ENCODE results near the gene KRT81. TPM values are rescaled to one million over a fixed set of nuclear protein-coding genes. Genes with fewer than 3 reads are reported as not detected.
"Not testable (repeated sequence)": the region's sequence is repeated elsewhere in the genome, so short reads cannot be mapped to it uniquely, and the experiment has no call there.

The KRT81 gene
- polyA plus RNA-seq, 3 donors, result not detected

DNA sequence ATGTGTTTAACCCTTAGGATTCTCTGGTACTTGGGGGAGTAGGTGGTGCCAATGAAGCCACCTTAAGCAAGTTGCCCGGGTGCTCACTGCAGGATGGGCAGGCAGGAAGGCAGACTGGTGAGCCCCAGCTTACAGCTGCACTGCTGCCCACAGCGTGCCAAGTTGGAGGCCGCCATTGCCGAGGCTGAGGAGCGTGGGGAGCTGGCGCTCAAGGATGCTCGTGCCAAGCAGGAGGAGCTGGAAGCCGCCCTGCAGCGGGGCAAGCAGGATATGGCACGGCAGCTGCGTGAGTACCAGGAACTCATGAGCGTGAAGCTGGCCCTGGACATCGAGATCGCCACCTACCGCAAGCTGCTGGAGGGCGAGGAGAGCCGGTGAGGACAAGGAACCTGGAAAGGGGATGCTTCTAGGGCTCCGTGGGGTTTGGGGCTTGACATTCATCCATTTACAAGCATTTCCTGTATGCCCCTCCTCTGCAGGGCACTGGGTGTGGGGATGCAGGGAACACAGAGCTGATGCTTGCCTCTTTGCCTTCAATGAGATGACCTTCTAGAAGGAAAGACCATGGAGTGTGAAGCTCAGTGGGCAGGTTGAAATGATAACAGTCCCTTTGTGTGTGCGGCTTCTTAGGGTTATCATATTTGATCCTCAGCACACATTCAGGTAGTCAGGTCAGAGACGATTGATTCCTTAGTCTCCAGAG lies 45.9 kb downstream of the KRT81 start:
- no peak for DNase-seq (ENCODE audit: low read depth in 3 of 3, low spot score in 2 of 3)

DNA sequence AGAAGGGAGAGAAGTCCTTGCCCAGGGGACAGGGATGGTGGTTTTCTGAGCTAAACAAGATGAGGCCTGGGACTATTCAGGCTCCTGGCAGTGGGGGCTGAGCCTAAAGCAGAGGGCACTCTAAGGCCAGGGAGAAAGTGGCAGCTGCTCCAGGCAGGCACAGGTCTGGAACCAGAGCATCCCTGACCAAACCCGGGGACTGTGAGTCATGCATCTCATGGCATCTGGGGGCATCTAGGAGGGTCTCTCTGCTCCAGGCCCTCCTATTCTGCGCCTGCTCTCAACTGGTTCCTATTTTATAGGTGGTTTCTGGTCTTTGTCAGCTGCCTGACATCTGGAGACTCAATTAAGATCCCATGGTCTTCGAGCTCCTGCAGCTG lies 46.7 kb downstream of the KRT81 start:
- DNase-seq (ENCODE audit: low read depth in 3 of 3, low spot score in 2 of 3), result no peak

DNA sequence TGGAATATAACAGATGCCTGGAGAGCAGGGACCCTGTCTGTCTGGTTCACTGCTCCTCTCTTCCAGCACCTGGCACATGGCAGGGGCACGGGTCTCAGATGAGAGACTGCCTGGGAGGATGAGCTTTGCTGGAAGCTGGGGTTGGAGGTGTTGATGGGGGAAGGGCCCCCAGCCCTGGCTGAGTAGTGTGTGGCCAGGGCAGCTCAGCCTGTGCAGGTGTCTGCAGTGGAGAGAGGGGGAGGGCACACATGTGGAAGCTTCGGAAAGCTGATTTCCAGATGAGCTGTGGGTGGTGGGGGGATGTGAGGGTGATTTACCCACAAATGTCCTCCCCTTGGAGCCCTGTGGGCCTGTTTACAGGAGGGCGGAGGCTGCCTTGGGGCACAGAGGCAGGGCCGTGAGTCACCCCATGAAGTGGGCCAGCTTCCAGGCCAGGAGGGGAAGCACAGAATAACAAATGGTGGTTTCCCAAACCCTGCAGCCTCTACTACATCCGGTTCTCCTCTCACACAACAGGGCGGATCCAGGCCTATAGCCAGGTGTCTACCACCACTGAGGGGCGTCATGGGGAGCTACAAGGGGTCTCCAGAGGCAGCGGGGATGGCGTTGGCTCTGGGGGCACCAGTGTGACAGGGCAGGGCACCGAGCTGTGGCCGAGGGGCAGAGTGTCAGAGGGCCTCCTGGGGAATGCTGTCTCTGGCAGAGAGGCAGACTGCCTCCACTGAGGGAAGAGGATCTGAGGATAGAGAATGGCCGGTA lies 47.3 kb downstream of the KRT81 start:
- no peak for DNase-seq (ENCODE audit: low read depth in 3 of 3, low spot score in 2 of 3)

DNA sequence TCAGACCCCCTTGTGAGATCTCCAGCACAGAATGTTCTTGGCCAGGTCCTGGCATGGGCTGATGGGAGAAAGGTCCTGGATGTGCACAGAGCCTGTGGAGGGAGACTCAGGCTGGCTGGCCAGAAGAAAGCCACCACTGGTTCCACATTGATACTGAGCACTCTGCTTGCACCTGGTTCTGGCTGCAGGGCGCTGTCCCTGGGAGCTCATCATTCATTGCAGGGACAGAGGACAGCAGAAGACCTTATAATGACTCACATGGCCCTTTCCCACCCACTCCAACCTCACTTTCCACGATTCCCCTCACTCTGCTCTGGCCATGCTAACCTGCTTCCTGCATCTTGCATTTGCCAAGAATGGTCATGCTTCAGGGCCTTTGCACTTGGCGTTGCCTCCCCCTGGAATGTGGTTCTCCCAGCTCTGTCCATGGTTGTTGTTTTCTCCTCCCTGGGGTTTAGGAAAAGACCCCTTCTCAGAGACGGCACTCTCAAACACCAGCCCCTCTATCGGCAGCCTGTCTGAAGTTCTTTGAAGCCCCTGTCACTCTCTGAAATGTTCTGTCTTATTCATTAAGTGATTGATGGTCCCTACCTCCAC lies 48.0 kb downstream of the KRT81 start:
- peak in 1 of 3 donors; percentile 41 for DNase-seq (ENCODE audit: low read depth in 3 of 3, low spot score in 2 of 3)

DNA sequence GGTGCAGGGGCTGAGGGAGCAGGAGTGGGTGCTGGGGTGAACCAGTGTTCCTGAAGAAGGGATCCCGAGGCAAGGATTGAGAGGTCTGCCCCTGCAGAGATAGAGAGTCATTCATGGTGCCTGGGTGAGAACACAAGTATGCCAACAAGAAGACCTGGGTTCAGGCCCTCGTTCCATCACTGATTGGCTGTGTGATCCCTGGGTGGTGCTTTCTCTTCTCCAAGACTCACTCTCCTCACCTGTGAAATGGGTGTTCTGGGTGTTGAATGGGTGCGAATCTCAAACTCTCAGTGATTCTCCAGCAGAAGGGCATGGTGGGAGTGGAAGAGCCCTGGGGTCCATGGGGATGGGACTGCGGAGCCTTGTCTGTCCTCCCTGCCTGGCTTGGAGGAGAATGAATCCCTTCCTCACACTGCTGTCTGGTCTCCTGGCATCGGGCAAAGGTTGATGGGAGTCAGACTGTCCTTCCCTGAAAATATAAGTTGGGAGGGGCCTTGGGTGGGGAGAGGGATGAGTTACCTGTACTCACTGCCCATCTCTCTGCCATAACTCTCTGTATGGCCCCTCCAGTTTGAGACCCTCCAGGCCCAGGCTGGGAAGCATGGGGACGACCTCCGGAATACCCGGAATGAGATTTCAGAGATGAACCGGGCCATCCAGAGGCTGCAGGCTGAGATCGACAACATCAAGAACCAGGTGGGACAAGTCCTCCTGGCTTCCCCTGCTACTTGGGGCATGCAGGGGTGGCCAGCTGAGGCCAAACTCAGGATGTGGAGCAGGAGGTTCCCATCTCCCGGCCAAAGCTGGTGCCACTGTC lies 48.7 kb downstream of the KRT81 start:
- DNase-seq (ENCODE audit: low read depth in 3 of 3, low spot score in 2 of 3), result no peak

DNA sequence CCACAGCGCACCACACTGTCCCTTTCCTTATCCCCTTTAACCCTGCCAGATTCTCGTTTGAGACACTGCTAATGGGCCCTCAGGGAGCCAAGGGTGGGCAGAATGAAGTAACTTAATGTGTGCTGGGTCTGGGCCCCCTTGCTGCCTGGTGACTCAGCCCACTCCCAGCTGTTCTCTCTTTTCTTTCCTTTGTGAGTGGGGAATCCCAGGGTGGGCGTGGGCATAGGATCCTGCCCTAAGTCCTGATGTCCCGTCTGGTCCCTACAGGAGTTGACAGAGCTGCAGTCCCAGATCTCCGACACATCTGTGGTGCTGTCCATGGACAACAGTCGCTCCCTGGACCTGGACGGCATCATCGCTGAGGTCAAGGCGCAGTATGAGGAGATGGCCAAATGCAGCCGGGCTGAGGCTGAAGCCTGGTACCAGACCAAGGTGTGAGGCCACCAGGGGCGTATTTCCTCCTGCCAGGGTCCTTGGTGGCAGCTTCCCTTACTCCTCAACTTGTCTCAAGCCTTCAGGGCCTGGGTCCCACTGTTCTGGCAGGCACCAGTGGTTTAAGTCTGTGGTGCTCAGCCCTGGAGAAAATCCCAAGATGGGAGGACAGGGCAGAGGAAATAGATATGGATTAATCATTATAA lies 50.0 kb downstream of the KRT81 start:
- no peak for DNase-seq (ENCODE audit: low read depth in 3 of 3, low spot score in 2 of 3)

DNA sequence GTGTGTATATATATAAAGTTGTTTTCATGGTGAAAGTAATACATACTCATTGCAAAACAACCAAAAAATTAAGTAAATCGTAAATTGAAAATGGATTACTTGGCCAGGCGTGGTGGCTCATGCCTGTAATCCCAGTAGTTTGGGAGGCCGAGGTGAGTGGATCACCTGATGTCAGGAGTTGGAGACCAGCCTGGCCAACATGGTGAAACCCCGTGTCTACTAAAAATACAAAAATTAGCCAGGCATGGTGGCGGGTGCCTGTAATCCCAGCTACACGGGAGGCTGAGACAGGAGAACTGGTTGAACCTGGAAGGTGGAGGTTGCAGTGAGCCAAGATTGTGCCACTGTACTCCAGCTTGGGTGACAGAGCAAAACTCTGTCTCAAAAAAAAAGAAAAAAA lies 51.1 kb downstream of the KRT81 start:
- DNase-seq (ENCODE audit: low read depth in 3 of 3, low spot score in 2 of 3), result not testable (repeated sequence)

DNA sequence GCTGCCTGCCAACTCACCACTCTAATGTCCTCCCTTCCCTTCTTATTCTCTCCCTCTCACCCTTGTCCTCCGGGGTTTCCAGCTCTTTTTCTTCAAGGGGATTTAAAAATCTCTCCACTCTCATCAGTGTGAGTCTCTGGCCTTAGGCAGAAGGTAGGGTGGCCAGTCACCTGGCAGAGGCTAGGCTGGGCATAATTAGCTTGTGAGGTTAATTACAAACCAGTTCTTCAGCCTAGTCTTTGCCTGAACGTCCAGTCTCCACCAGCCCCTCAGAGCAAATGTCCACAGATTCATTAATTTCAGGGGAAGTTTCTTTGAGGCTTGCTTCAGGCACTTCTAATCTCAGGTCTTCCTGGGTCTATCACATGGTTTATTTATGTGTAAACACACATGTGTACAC lies 51.6 kb downstream of the KRT81 start:
- DNase-seq (ENCODE audit: low read depth in 3 of 3, low spot score in 2 of 3), result no peak

DNA sequence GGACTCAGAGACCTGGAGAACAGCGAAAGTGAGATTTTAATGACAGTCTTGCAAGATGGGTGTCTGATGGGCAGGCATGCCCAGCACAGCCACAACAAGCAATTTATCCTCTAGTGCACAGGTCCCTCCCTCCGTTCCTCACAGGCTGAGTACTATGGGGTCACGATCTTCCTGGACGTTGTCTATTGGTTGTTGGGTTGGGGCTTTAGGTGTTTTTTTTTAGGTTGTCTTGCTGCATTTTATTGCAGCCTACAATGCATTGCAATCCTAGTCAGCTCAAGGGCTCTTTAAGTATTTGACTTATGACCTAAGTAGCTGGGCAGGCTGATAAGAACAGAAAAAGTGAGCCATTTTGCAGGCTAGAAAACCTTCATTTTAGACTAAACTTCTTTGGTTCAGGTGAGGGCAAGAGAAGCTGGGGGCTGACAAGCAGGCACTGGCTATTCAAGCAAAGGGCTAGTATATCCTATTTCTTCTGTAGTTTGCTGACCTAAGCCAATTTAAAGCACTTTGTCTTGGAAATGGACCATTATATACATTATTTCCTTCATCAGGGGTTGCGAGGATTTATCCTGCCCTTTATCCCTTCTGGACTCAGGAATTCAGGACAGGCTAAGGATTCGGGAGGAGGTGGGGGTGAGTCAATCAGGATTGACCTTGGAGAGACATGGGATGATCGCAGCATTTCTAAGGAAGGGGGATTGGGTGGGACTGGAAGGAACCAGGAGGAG lies 52.3 kb downstream of the KRT81 start:
- DNase-seq (ENCODE audit: low read depth in 3 of 3, low spot score in 2 of 3), result no peak

DNA sequence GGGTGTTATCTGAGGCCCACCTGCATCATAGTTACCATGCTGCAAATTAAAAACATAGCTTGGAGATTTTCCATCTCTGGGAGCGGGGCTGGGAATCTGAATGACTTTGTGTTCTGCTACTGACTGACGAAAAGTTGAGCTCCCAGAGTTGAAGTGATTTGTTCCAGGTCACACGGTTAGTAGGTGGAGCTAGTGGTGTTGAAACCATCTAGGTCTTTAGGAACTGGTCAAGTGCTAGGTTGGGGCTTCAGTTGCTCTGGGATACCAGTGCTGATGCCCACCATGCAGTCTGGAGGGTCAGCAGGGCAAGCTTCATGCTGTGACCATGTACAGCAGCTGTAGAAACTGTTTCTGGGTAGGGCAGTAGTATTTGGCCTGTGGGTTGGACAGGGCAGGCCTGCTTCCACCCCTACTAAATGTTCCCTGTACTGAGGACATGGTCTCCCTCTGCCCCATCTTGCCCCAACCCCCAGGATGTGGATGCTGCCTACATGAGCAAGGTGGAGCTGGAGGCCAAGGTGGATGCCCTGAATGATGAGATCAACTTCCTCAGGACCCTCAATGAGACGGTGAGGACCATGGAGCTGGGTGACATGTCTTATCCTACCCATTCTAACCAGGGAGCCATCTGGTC lies 53.0 kb downstream of the KRT81 start:
- no peak for DNase-seq (ENCODE audit: low read depth in 3 of 3, low spot score in 2 of 3)

DNA sequence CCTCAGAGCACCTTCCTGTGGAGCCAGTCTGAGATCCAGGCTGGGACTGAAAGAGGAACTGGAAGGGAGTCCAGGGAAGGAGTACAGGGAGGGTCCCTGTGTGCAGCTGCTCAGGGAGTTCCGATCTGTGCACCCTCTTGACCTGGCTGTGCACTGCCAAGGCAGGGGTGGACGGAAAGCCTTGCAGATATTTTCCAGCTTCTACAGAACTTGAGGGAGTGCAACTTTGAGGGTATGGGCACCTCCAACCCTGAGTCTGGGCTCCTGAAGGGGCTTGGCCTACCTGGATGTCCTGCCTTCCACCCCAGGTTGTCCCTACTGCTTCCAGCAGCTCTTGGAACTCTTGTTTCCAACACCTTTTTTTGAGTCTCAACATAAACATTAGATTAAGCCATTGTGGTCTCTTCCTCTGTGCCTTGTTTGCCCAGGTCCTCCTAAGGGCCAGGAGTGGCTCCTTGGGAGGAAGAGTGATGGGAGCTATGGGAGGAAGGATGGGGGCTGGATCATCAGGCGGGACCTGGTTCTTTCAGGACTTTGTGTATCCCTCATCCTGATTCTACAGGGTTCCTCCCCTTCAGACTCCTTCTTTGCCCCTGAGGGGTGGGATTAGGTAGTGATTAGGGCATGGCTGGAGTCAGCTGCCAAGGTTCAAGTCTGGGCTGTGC lies 54.8 kb downstream of the KRT81 start:
- no peak for DNase-seq (ENCODE audit: low read depth in 3 of 3, low spot score in 2 of 3)

Other genes starting within 250 kb of the KRT81 start
- 10 to 100 TPM in 2 of 3 donors, 1 to 10 TPM in 1; 10.0 to 52.2 (median 14.2) TPM for gene NR4A1, start 240.1 kb downstream of the KRT81 start, polyA plus RNA-seq (ENCODE audit: insufficient read length in 3 of 3)
- gene ATG101, start 221.6 kb downstream of the KRT81 start, polyA plus RNA-seq (ENCODE audit: insufficient read length in 3 of 3), result 10 to 100 TPM; 24.9 to 31.9 (median 30.5) TPM
- gene SMIM41, start 211.8 kb downstream of the KRT81 start, polyA plus RNA-seq (ENCODE audit: insufficient read length in 3 of 3), result under 1 TPM; 0.36 to 0.96 (median 0.39) TPM
- gene KRT80, start 99.5 kb downstream of the KRT81 start, polyA plus RNA-seq (ENCODE audit: insufficient read length in 3 of 3), result under 1 TPM; 0.64 to 0.89 (median 0.76) TPM
- gene KRT7, start 58.3 kb downstream of the KRT81 start, polyA plus RNA-seq (ENCODE audit: insufficient read length in 3 of 3), result 100 to 1,000 TPM in 1 of 3 donors, 10 to 100 TPM in 2; 35.1 to 109 (median 56.3) TPM
- not detected for gene KRT86, start 16.9 kb downstream of the KRT81 start, polyA plus RNA-seq (ENCODE audit: insufficient read length in 3 of 3)
- gene KRT83, start 29.9 kb upstream of the KRT81 start, polyA plus RNA-seq (ENCODE audit: insufficient read length in 3 of 3), result not detected
- not detected for gene KRT85, start 75.9 kb upstream of the KRT81 start, polyA plus RNA-seq (ENCODE audit: insufficient read length in 3 of 3)
- gene KRT84, start 94.1 kb upstream of the KRT81 start, polyA plus RNA-seq (ENCODE audit: insufficient read length in 3 of 3), result not detected
- gene KRT82, start 114.8 kb upstream of the KRT81 start, polyA plus RNA-seq (ENCODE audit: insufficient read length in 3 of 3), result not detected
- not detected for gene KRT75, start 142.8 kb upstream of the KRT81 start, polyA plus RNA-seq (ENCODE audit: insufficient read length in 3 of 3)
- gene KRT6B, start 160.6 kb upstream of the KRT81 start, polyA plus RNA-seq (ENCODE audit: insufficient read length in 3 of 3), result not detected
- not detected for gene KRT6C, start 182.3 kb upstream of the KRT81 start, polyA plus RNA-seq (ENCODE audit: insufficient read length in 3 of 3)
- not detected for gene KRT6A, start 201.7 kb upstream of the KRT81 start, polyA plus RNA-seq (ENCODE audit: insufficient read length in 3 of 3)
- under 1 TPM in 1 of 3 donors, not detected in 2; 0.40 TPM for gene KRT5, start 228.9 kb upstream of the KRT81 start, polyA plus RNA-seq (ENCODE audit: insufficient read length in 3 of 3)

Measured in right renal cortex interstitium (tissue), 3 donors.